OCI-LY3 (cell line): ENCODE results near the gene TIMM23B.
"Not testable (repeated sequence)": the region's sequence is repeated elsewhere in the genome, so short reads cannot be mapped to it uniquely, and the experiment has no call there.

Experiments
- EZH2phosphoT487 ChIP-seq: fragments of 200-600 bp; shearing (Covaris generic); IDR thresholded peaks from 2 replicates; pipeline ENCODE4 v1.6.1; 2018; ENCODE audit warnings: antibody characterized with exemption, mixed run types, low read depth
- TF ChIP-seq, protein P1 (sequence below): fragments of 200-600, 300-600 bp; sonication (generic); IDR thresholded peaks from 2 replicates; pipeline ENCODE4 v1.5.1; 2014; ENCODE audit warnings: antibody characterized with exemption, low read length, low read depth

- TF ChIP-seq, protein P1, sequence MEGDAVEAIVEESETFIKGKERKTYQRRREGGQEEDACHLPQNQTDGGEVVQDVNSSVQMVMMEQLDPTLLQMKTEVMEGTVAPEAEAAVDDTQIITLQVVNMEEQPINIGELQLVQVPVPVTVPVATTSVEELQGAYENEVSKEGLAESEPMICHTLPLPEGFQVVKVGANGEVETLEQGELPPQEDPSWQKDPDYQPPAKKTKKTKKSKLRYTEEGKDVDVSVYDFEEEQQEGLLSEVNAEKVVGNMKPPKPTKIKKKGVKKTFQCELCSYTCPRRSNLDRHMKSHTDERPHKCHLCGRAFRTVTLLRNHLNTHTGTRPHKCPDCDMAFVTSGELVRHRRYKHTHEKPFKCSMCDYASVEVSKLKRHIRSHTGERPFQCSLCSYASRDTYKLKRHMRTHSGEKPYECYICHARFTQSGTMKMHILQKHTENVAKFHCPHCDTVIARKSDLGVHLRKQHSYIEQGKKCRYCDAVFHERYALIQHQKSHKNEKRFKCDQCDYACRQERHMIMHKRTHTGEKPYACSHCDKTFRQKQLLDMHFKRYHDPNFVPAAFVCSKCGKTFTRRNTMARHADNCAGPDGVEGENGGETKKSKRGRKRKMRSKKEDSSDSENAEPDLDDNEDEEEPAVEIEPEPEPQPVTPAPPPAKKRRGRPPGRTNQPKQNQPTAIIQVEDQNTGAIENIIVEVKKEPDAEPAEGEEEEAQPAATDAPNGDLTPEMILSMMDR = not testable (repeated sequence)
- TF ChIP-seq EZH2phosphoT487 = not testable (repeated sequence)
These were observed 73.9 kb downstream of the TIMM23B start for GRCh38 chr10:50015596-50016220.
